Colonic mucosa (tissue), 4 donors: ENCODE results near the gene MAB21L2. TPM values are rescaled to one million over a fixed set of nuclear protein-coding genes. Genes with fewer than 3 reads are reported as not detected.
A peak's percentile ranks its signal among the peaks of the same experiment; 100 is the strongest.

Experiments
- DNase-seq: peaks from one replicate; pipeline ENCODE4 v3.0.0-alpha.2; 2020
- H3K27ac ChIP-seq: fragments of 200-600 bp; one replicate; pipeline ENCODE4 v1.8.0; 2021
- H3K27me3 ChIP-seq: fragments of 200-600 bp; one replicate; pipeline ENCODE4 v1.8.0; 2021
- H3K36me3 ChIP-seq: fragments of 200-600 bp; one replicate; pipeline ENCODE4 v1.8.0; 2021
- H3K4me1 ChIP-seq: fragments of 200-600 bp; one replicate; pipeline ENCODE4 v1.8.0; 2021; ENCODE audit warnings: mild to moderate bottlenecking
- H3K4me3 ChIP-seq: fragments of 200-600 bp; one replicate; pipeline ENCODE4 v1.8.0; 2021
- H3K9ac ChIP-seq, 2 donors: one replicate each; pipeline ENCODE4 v1.7.0; 2013; ENCODE audit warnings: control low read depth in 2 of 2, low read depth in 2 of 2, low read length in 2 of 2
- H3K9me3 ChIP-seq: fragments of 200-600 bp; one replicate; pipeline ENCODE4 v1.8.0; 2021
- CTCF ChIP-seq: fragments of 200-600 bp; IDR thresholded peaks from one replicate; pipeline ENCODE4 v1.8.0; 2022; ENCODE audit warnings: antibody characterized with exemption, mild to moderate bottlenecking
- intact Hi-C: fragments of 100-400 bp; cut with DNase I; formaldehyde crosslinking; loops from one replicate; pipeline ENCODE4 v1.14.1; 2022
- total RNA-seq, 2 donors: library from RNA; stranded (reverse); fragmentation: NEBNext Ultra II Directional in 1 of 2; extraction: Animal tissue kit (Norgen Biotek cat#: 25700) in 1 of 2; gene quantifications; one replicate each; pipeline ENCODE4 v1.2.1, GENCODE V29; 2021
- donor health status: healthy.
- donor health status: DM: no; HTN: no; CAD: no.
- donor health status: DM: no; HTN: no; CAD: no.

The MAB21L2 gene
- total RNA-seq, 2 donors from 2014 or later = 2.0 to 27.5 TPM

- H3K36me3 ChIP-seq = no peaks in the 10 kb centered on the region
- H3K27ac ChIP-seq = no peak overlapping the region
- no peaks in the 10 kb centered on the region for H3K27me3 ChIP-seq
- no peak for DNase-seq
- no peaks in the 10 kb centered on the region for H3K4me1 ChIP-seq
- intact Hi-C loops = loop anchor here (10.0 kb wide), 1 partner anchor 266 kb away; no protein-coding TSS in a partner anchor
- no peak for TF ChIP-seq CTCF
- no peak overlapping the region for H3K9ac ChIP-seq
- H3K9me3 ChIP-seq = no peaks in the 10 kb centered on the region
- H3K4me3 ChIP-seq = no peak overlapping the region
Observed at GRCh38 chr4:150570862-150571261, 11.1 kb upstream of the MAB21L2 start.

GRCh38 chr4:150572704-150573504 is 9.0 kb upstream of the MAB21L2 start:
- H3K27ac ChIP-seq = no peak overlapping the region

DNA sequence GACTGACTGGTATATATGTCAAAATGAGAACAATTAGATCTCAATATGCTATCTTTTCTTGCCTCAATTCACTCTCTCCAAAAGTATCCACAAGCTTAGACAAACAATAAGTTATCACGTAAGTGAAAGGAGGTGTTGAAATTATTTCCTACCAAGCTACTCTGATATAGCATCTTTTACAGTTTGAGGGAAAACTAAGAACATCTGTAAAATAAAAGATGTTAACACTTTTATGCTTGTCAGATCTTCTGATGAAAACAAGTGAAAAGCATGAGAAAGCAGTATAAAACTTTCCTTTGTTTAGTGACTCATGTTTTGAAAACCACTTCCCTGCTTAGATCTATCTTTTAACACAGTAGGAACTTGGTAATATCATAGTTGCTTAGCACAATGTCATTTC is 8.4 kb upstream of the MAB21L2 start:
- intact Hi-C loops = loop anchor here (10.0 kb wide), 1 partner anchor 269 kb away; no protein-coding TSS in a partner anchor
- Histone ChIP-seq H3K4me1 (no peaks in the 10 kb centered on the region), H3K9me3 (no peaks in the 10 kb centered on the region), H3K27me3 (no peaks in the 10 kb centered on the region), H3K4me3 (no peak overlapping the region), H3K36me3 (no peaks in the 10 kb centered on the region), H3K27ac (no peak overlapping the region), H3K9ac (no peak overlapping the region)
- TF ChIP-seq CTCF = no peak
- no peak for DNase-seq

More at GRCh38 chr4:150572704-150573504, 9.0 kb upstream of the MAB21L2 start:
- H3K27me3 ChIP-seq = no peaks in the 10 kb centered on the region
- H3K36me3 ChIP-seq = no peaks in the 10 kb centered on the region
- no peaks in the 10 kb centered on the region for H3K9me3 ChIP-seq
- H3K4me1 ChIP-seq = no peaks in the 10 kb centered on the region
- DNase-seq = no peak
- H3K9ac ChIP-seq = no peak overlapping the region
- intact Hi-C loops = loop anchor here (10.0 kb wide), 1 partner anchor 268 kb away; no protein-coding TSS in a partner anchor
- H3K4me3 ChIP-seq = no peak overlapping the region
- TF ChIP-seq CTCF = no peak

DNA sequence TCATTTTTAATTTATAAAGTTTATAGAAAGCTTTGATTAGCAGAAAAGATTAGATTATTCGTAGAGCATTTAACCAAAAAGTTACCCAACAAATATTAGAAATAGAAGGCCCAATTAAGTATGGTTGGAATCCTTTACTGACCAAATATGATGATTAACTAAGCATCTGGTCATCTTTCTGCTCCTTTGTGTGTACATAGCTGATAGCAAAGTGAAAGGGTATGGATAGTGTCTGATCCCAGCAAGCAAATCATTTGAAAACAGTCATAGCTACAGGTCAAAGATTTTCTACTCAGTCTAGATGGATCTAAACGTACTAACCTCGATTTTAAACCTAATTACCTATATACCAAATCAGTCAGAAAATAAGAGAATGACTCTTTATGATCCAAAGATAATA is 7.3 kb upstream of the MAB21L2 start:
- intact Hi-C loops = loop anchor here (10.0 kb wide), 1 partner anchor 270 kb away; no protein-coding TSS in a partner anchor
- H3K27ac ChIP-seq = no peak overlapping the region
- DNase-seq = no peak
- no peak for TF ChIP-seq CTCF
- no peaks in the 10 kb centered on the region for H3K4me1 ChIP-seq
- H3K9me3 ChIP-seq = no peaks in the 10 kb centered on the region
- H3K4me3 ChIP-seq = no peak overlapping the region
- no peak overlapping the region for H3K9ac ChIP-seq
- no peaks in the 10 kb centered on the region for H3K27me3 ChIP-seq
- H3K36me3 ChIP-seq = no peaks in the 10 kb centered on the region

- Histone ChIP-seq H3K27me3 (no peaks in the 10 kb centered on the region), H3K27ac (peak overlapping the region; percentile 5), H3K4me1 (no peaks in the 10 kb centered on the region), H3K4me3 (no peak overlapping the region), H3K9me3 (no peaks in the 10 kb centered on the region), H3K9ac (no peak overlapping the region), H3K36me3 (no peaks in the 10 kb centered on the region)
- no peak for TF ChIP-seq CTCF
- DNase-seq = no peak
- intact Hi-C loops = loop anchor here (10.0 kb wide), 1 partner anchor 273 kb away; no protein-coding TSS in a partner anchor
Observed at GRCh38 chr4:150577796-150578195, 4.2 kb upstream of the MAB21L2 start.
